H1 (cell line): ENCODE data around the gene MCEMP1. TPM values are rescaled to one million over a fixed set of nuclear protein-coding genes. Genes with fewer than 3 reads are reported as not detected.

Experiments used
- CTCF ChIA-PET: fragments of 300-600 bp; sonication (Branson Sonifier 250); formaldehyde crosslinking; loops from one replicate; lab custom pipeline; 2021; ENCODE audit not compliant: partially characterized antibody; lab: Charles Lee
- POLR2A ChIA-PET: fragments of 300-600 bp; sonication (Branson Sonifier 250); formaldehyde crosslinking; loops from one replicate; lab custom pipeline; 2021; ENCODE audit warnings: inconsistent platforms; ENCODE audit not compliant: partially characterized antibody; lab: Charles Lee
- DNase-seq, 2 experiments: peaks; one replicate each; pipeline versions ENCODE4 v3.0.0 to v3.0.0-alpha.2; 2010 to 2022; ENCODE audit warnings: low spot score in 2 of 2, low read depth in 1 of 2, mixed read lengths in 1 of 2
- FAIRE-seq: peaks from 2 replicates; lab custom pipeline; 2011; peaks lifted over from hg19 to GRCh38; lab: Jason Lieb, UNC
- H2AFZ ChIP-seq: 2 replicates; pipeline ENCODE4 v1.8.1; 2012; ENCODE audit warnings: low read length, inconsistent platforms
- H2AK5ac ChIP-seq: 2 replicates; pipeline ENCODE4 v1.6.1; 2013; ENCODE audit warnings: low read depth, low read length
- H2BK120ac ChIP-seq: replicated peaks from 2 replicates; pipeline ENCODE3; 2013; ENCODE audit warnings: low read depth, low read length, inconsistent platforms
- H2BK12ac ChIP-seq: 2 replicates; pipeline ENCODE4 v1.6.1; 2013; ENCODE audit warnings: low read depth, low read length
- H2BK15ac ChIP-seq: 2 replicates; pipeline ENCODE4 v1.6.1; 2013; ENCODE audit warnings: low read length
- H2BK20ac ChIP-seq: 2 replicates; pipeline ENCODE4 v1.6.1; 2013; ENCODE audit warnings: low read length
- H2BK5ac ChIP-seq: 2 replicates; pipeline ENCODE4 v1.6.1; 2013; ENCODE audit warnings: low read depth, low read length
- H3K14ac ChIP-seq: 2 replicates; pipeline ENCODE4 v1.6.1; 2013; ENCODE audit warnings: inconsistent platforms; ENCODE audit not compliant: insufficient read length
- H3K18ac ChIP-seq: 2 replicates; pipeline ENCODE4 v1.6.1; 2013; ENCODE audit warnings: low read length; ENCODE audit errors: extremely low read depth
- H3K23ac ChIP-seq: 2 replicates; pipeline ENCODE4 v1.6.1; 2013; ENCODE audit warnings: inconsistent platforms; ENCODE audit not compliant: insufficient read length
- H3K23me2 ChIP-seq: 2 replicates; pipeline ENCODE4 v1.6.1; 2013; ENCODE audit warnings: low read depth, low read length
- H3K27ac ChIP-seq: 2 replicates; pipeline ENCODE4 v1.6.1; 2011; ENCODE audit warnings: low read depth, low read length, inconsistent platforms
- H3K27me3 ChIP-seq, 4 experiments: replicated peaks in 1 of 4; 1 replicate in 1 of 4; 2 replicates in 3 of 4; pipeline versions ENCODE4 v1.6.1 to v1.8.1; 2011 to 2013; ENCODE audit warnings: low read length in 3 of 4, mild to moderate bottlenecking in 3 of 4, inconsistent platforms in 2 of 4, mixed read lengths in 2 of 4, moderate library complexity in 1 of 4; ENCODE audit not compliant: control insufficient read depth in 3 of 4, insufficient read depth in 3 of 4; ENCODE audit errors: extremely low read depth in 1 of 4
- H3K36me3 ChIP-seq, 4 experiments: 2 replicates each; pipeline versions ENCODE4 v1.6.1 to v1.8.1; 2011 to 2013; ENCODE audit warnings: mild to moderate bottlenecking in 4 of 4, low read length in 3 of 4, moderate library complexity in 2 of 4, control low read depth in 1 of 4, inconsistent platforms in 1 of 4; ENCODE audit not compliant: insufficient read depth in 4 of 4, control insufficient read depth in 2 of 4
- H3K4ac ChIP-seq: replicated peaks from 2 replicates; pipeline ENCODE3; 2013; ENCODE audit warnings: low read length, low read depth, mixed read lengths, inconsistent platforms; ENCODE audit not compliant: insufficient read length
- H3K4me1 ChIP-seq, 4 experiments: replicated peaks in 1 of 4; 1 replicate in 1 of 4; 2 replicates in 3 of 4; pipeline versions ENCODE4 v1.6.1 to v1.8.1; 2011 to 2013; ENCODE audit warnings: low read length in 3 of 4, inconsistent platforms in 2 of 4, mixed read lengths in 1 of 4; ENCODE audit not compliant: insufficient read depth in 4 of 4, control insufficient read depth in 3 of 4
- H3K4me2 ChIP-seq, 2 experiments: 2 replicates each; pipeline versions ENCODE4 v1.6.1 to v1.8.1; 2011 to 2013; ENCODE audit warnings: low read depth in 2 of 2, low read length in 2 of 2, control low read depth in 1 of 2, inconsistent platforms in 1 of 2, mild to moderate bottlenecking in 1 of 2; ENCODE audit not compliant: insufficient read depth in 1 of 2
- H3K4me3 ChIP-seq, 4 experiments: fragments of 200-600, 300-600 bp in 1 of 4; sonication (generic), shearing (Covaris generic), sonication (Bioruptor Twin) in 1 of 4; 2 replicates each; pipeline versions ENCODE4 v1.5.1 to v1.8.1; 2011 to 2016; ENCODE audit warnings: low read length in 4 of 4, low read depth in 3 of 4, control low read depth in 2 of 4, inconsistent platforms in 2 of 4, mild to moderate bottlenecking in 2 of 4, mixed read lengths in 1 of 4, moderate library complexity in 1 of 4; ENCODE audit not compliant: insufficient read depth in 2 of 4; ENCODE audit errors: extremely low read depth in 1 of 4
- H3K56ac ChIP-seq: replicated peaks from 2 replicates; pipeline ENCODE3; 2013; ENCODE audit warnings: low read depth, mild to moderate bottlenecking, mixed read lengths, low read length, inconsistent platforms; ENCODE audit not compliant: insufficient read length
- H3K79me1 ChIP-seq: 2 replicates; pipeline ENCODE4 v1.6.1; 2013; ENCODE audit warnings: low read depth, low read length, control low read depth
- H3K79me2 ChIP-seq, 2 experiments: 2 replicates each; pipeline versions ENCODE4 v1.6.1 to v1.8.1; 2012 to 2013; ENCODE audit warnings: low read length in 2 of 2, mild to moderate bottlenecking in 2 of 2, inconsistent platforms in 1 of 2; ENCODE audit not compliant: insufficient read depth in 2 of 2, control insufficient read depth in 1 of 2
- H3K9ac ChIP-seq, 4 experiments: replicated peaks in 1 of 4; 1 replicate in 1 of 4; 2 replicates in 3 of 4; pipeline versions ENCODE4 v1.6.1 to v1.8.1; 2011 to 2013; ENCODE audit warnings: low read depth in 3 of 4, low read length in 3 of 4, control low read depth in 2 of 4, mild to moderate bottlenecking in 2 of 4, moderate library complexity in 2 of 4, inconsistent platforms in 1 of 4; ENCODE audit errors: extremely low read depth in 1 of 4
- H3K9me3 ChIP-seq, 2 experiments: 2 replicates each; pipeline versions ENCODE4 v1.6.1 to v1.8.1; 2012 to 2013; ENCODE audit warnings: mild to moderate bottlenecking in 2 of 2, moderate library complexity in 2 of 2, control low read depth in 1 of 2, inconsistent platforms in 1 of 2, low read depth in 1 of 2, low read length in 1 of 2, mixed read lengths in 1 of 2; ENCODE audit not compliant: insufficient read depth in 2 of 2
- H4K20me1 ChIP-seq, 2 experiments: replicated peaks in 1 of 2; 2 replicates each; pipeline versions ENCODE3 to v1.8.1; 2011 to 2013; ENCODE audit warnings: inconsistent platforms in 2 of 2, low read length in 2 of 2, mild to moderate bottlenecking in 1 of 2; ENCODE audit not compliant: insufficient read depth in 2 of 2, control insufficient read depth in 1 of 2
- H4K5ac ChIP-seq: 2 replicates; pipeline ENCODE4 v1.6.1; 2013; ENCODE audit warnings: low read length, low read depth, mixed read lengths, inconsistent platforms; ENCODE audit not compliant: insufficient read length
- H4K8ac ChIP-seq: 2 replicates; pipeline ENCODE4 v1.8.0; 2013; ENCODE audit warnings: mild to moderate bottlenecking, moderate library complexity, low read length, inconsistent platforms; ENCODE audit not compliant: insufficient read depth; ENCODE audit errors: extremely low read depth
- H4K91ac ChIP-seq: replicated peaks from 2 replicates; pipeline ENCODE3; 2013; ENCODE audit warnings: low read length, mixed read lengths, inconsistent platforms; ENCODE audit not compliant: insufficient read length
- FOSL1 ChIP-seq: IDR thresholded peaks from 2 replicates; pipeline ENCODE4 v1.6.1; 2011; ENCODE audit warnings: mild to moderate bottlenecking, low read depth, low read length, moderate library complexity; ENCODE audit not compliant: insufficient read depth
- GABPA ChIP-seq: IDR thresholded peaks from 2 replicates; pipeline ENCODE4 v1.6.1; 2011; ENCODE audit warnings: mild to moderate bottlenecking, low read length, moderate library complexity, borderline replicate concordance; ENCODE audit not compliant: insufficient read depth
- WGBS, 2 experiments: shearing (Covaris generic) in 1 of 2; methylation state at CpG; one replicate each; pipeline versions ENCODE4 v1.1.6 to v1.1.7; 2013 to 2015; ENCODE audit warnings: low lambda C conversion rate in 2 of 2, mixed read lengths in 2 of 2, inconsistent platforms in 1 of 2, low coverage in 1 of 2, missing lambda C conversion rate in 1 of 2; ENCODE audit not compliant: insufficient replicate concordance in 2 of 2, insufficient coverage in 1 of 2, insufficient read length in 1 of 2; ENCODE audit errors: extremely low coverage in 1 of 2, missing lambda C conversion rate in 1 of 2; 5-methylcytosine and 5-hydroxymethylcytosine counted together
- polyA plus RNA-seq, 7 experiments: library from polyadenylated mRNA; depleted of rRNA in 3 of 7; stranded (reverse) in 5 of 7; unstranded in 2 of 7; fragments of >200 nt in 5 of 7; fragments of 200-250 nt in 2 of 7; gene quantifications; 1 replicate in 5 of 7; 2 replicates in 1 of 7; 4 replicates in 1 of 7; pipeline versions ENCODE4 v1.2.1 to v1.2.3, GENCODE V29; 2011 to 2013; ENCODE audit warnings: missing spikeins in 2 of 7, mixed read lengths in 2 of 7
- total RNA-seq: library from RNA; stranded (reverse); fragmentation: NEBNext Ultra II Directional; extraction: Animal tissue kit (Norgen Biotek cat#: 25700); gene quantifications from 2 replicates; pipeline ENCODE4 v1.2.1, GENCODE V29; 2021
- TF ChIP-seq, protein P1 (sequence below), 3 experiments: IDR thresholded peaks; 1 replicate in 2 of 3; 2 replicates in 1 of 3; pipeline versions ENCODE4 v1.5.1 to v1.6.1; 2011; ENCODE audit warnings: low read length in 3 of 3, mild to moderate bottlenecking in 3 of 3, inconsistent platforms in 2 of 3, low read depth in 1 of 3, moderate library complexity in 1 of 3; ENCODE audit not compliant: insufficient read depth in 1 of 3; ENCODE audit errors: control extremely low read depth in 1 of 3

MCEMP1 gene
- total and polyA plus RNA-seq, 2 of the 8 experiments (the other 6 are each of a cell fraction or from before 2014, with no cell fraction given), result not detected

DNA sequence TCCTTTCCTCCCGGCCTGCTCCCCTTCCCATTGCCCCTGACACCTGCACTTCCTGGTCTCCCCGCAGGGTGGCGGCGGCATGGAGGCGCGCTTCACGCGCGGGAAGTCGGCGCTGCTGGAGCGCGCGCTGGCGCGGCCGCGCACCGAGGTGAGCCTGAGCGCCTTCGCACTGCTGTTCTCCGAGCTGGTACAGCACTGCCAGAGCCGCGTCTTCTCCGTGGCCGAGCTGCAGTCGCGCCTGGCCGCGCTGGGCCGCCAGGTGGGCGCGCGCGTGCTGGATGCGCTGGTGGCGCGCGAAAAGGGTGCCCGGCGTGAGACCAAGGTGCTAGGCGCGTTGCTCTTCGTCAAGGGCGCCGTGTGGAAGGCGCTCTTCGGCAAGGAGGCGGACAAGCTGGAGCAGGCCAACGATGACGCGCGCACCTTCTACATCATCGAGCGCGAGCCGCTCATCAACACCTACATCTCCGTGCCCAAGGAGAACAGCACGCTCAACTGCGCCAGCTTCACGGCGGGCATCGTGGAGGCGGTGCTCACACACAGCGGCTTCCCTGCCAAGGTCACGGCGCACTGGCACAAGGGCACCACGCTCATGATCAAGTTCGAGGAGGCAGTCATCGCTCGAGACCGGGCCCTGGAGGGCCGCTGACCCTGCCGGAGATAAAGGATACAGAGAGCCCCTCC, 5.4 kb downstream of the MCEMP1 start:
- no peak overlapping the region for H2BK20ac ChIP-seq
- no peak overlapping the region for H3K14ac ChIP-seq
- H3K4me3 ChIP-seq, result peak overlapping the region; percentile 8 to 98 (median 30); a peak in 5 of 8 replicates
- no peak for FAIRE-seq
- peak overlapping the region; percentile 60 for H3K27ac ChIP-seq
- H3K18ac ChIP-seq, result peak overlapping the region; percentile 78; the same call in 1 of the 2 replicates
- no peak overlapping the region for H2AFZ ChIP-seq
- DNase-seq, result no peak
- TF ChIP-seq, protein P1, sequence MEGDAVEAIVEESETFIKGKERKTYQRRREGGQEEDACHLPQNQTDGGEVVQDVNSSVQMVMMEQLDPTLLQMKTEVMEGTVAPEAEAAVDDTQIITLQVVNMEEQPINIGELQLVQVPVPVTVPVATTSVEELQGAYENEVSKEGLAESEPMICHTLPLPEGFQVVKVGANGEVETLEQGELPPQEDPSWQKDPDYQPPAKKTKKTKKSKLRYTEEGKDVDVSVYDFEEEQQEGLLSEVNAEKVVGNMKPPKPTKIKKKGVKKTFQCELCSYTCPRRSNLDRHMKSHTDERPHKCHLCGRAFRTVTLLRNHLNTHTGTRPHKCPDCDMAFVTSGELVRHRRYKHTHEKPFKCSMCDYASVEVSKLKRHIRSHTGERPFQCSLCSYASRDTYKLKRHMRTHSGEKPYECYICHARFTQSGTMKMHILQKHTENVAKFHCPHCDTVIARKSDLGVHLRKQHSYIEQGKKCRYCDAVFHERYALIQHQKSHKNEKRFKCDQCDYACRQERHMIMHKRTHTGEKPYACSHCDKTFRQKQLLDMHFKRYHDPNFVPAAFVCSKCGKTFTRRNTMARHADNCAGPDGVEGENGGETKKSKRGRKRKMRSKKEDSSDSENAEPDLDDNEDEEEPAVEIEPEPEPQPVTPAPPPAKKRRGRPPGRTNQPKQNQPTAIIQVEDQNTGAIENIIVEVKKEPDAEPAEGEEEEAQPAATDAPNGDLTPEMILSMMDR (IDR thresholded peaks at IDR 0.05; ENCODE audit: control extremely low read depth in 1 of 3, insufficient read depth in 1 of 3, low read depth in 1 of 3, low read length in 3 of 3), result peak in 1 of 3 experiments; percentile 38; a peak in 1 of 4 replicates
- no peak for TF ChIP-seq FOSL1
- TF ChIP-seq GABPA, result 0 out of 2 replicates have a peak, but pooled peaks have one; percentile 11
- no peak overlapping the region for H4K5ac ChIP-seq
- 92% methylated on average over 61 of the region's 74 CpGs; no CpG with 5 or more reads in 1 of the 2 experiments for WGBS, 2 experiments
- ChIA-PET CTCF (interaction anchor here (2.0 to 2.5 kb wide), 2 partner anchors 99 to 118 kb away, joined by 12 to 36 read pairs; no protein-coding TSS in a partner anchor), POLR2A (interaction anchor here (2.1 kb wide), 1 partner anchor 39 kb away, joined by 11 read pairs; no protein-coding TSS in a partner anchor)
- peaks cover 0 to 12% (median 6%) of the 10 kb centered on the region in 4 experiments; a peak in 4 of 8 replicates for H3K36me3 ChIP-seq
- peaks cover 0 to 8% of the 10 kb centered on the region in 2 experiments for H4K20me1 ChIP-seq
- peak overlapping the region; percentile 52 for H2BK5ac ChIP-seq
- H4K8ac ChIP-seq, result no peak overlapping the region; the same call in none of the 2 replicates
- no peak overlapping the region for H2AK5ac ChIP-seq
- peak overlapping the region; percentile 57 to 80 for H3K4me2 ChIP-seq
- no peak overlapping the region for H3K56ac ChIP-seq
- H3K27me3 ChIP-seq, result 0 out of 7 replicates have a peak, but pooled peaks cover 0 to 2% (median 0%) of the 10 kb centered on the region in 4 experiments
- peak overlapping the region; percentile 32 for H3K4ac ChIP-seq
- H2BK120ac ChIP-seq, result no peak overlapping the region
- H2BK12ac ChIP-seq, result peak overlapping the region; percentile 75; the same call in 1 of the 2 replicates
- peaks cover 0 to 6% of the 10 kb centered on the region in 2 experiments; a peak in 1 of 4 replicates for H3K79me2 ChIP-seq
- H4K91ac ChIP-seq, result peak overlapping the region; percentile 66
- no peaks in the 10 kb centered on the region for H3K9me3 ChIP-seq
- H3K79me1 ChIP-seq, result peaks cover 4% of the 10 kb centered on the region
- H3K23ac ChIP-seq, result no peak overlapping the region
- H3K9ac ChIP-seq, result peak overlapping the region in 2 of 4 experiments; percentile 16 to 32; a peak in 1 of 7 replicates
- peaks cover 8% of the 10 kb centered on the region; the same call in 1 of the 2 replicates for H3K23me2 ChIP-seq
- peaks cover 0 to 6% (median 4%) of the 10 kb centered on the region in 4 experiments; a peak in 5 of 7 replicates for H3K4me1 ChIP-seq
- peak overlapping the region; percentile 29; the same call in 1 of the 2 replicates for H2BK15ac ChIP-seq
